Neutrophil (primary cell): ENCODE data around the gene CDON.

ENCODE experiments used
- H3K27ac ChIP-seq: fragments of 200-600 bp; sonication (generic); 2 replicates; pipeline ENCODE4 v1.5.1; 2016; ENCODE audit warnings: mild to moderate bottlenecking, moderate library complexity
- H3K27me3 ChIP-seq: fragments of 200-600 bp; sonication (generic); 2 replicates; pipeline ENCODE4 v1.6.0; 2016; ENCODE audit warnings: mild to moderate bottlenecking
- H3K36me3 ChIP-seq: fragments of 200-600 bp; sonication (generic); 2 replicates; pipeline ENCODE4 v1.5.1; 2017
- H3K4me1 ChIP-seq, 2 experiments: fragments of 200-600 bp in 1 of 2; sonication (generic) in 1 of 2; 1 replicate in 1 of 2; 2 replicates in 1 of 2; pipeline versions ENCODE4 v1.5.1 to v1.6.1; 2013 to 2016; ENCODE audit warnings: low read depth in 1 of 2, low read length in 1 of 2, mild to moderate bottlenecking in 1 of 2, moderate library complexity in 1 of 2; ENCODE audit not compliant: control insufficient read depth in 1 of 2, insufficient read depth in 1 of 2
- H3K4me3 ChIP-seq, 2 experiments: fragments of 200-600 bp in 1 of 2; sonication (generic) in 1 of 2; 1 replicate in 1 of 2; 2 replicates in 1 of 2; pipeline ENCODE4 v1.5.1; 2013 to 2016; ENCODE audit warnings: low read depth in 1 of 2, low read length in 1 of 2, mild to moderate bottlenecking in 1 of 2, moderate library complexity in 1 of 2
- H3K9me3 ChIP-seq: fragments of 200-600 bp; sonication (generic); 2 replicates; pipeline ENCODE4 v1.5.1; 2016
- CTCF ChIP-seq: fragments of 200-600 bp; sonication (generic); IDR thresholded peaks from 2 replicates; pipeline ENCODE4 v1.5.1; 2016; ENCODE audit warnings: antibody characterized with exemption

The CDON gene

GRCh38 chr11:126088999-126089398, 26.3 kb upstream of the CDON start:
- no peak for TF ChIP-seq CTCF
- no peaks in the 10 kb centered on the region for H3K36me3 ChIP-seq
- H3K27me3 ChIP-seq: peaks cover 6% of the 10 kb centered on the region

GRCh38 chr11:126086248-126086647, 23.6 kb upstream of the CDON start:
- H3K4me1 ChIP-seq: no peaks in the 10 kb centered on the region
- H3K27ac ChIP-seq: no peak overlapping the region
- no peak overlapping the region for H3K4me3 ChIP-seq
- peaks cover 13% of the 10 kb centered on the region for H3K27me3 ChIP-seq
- no peak for TF ChIP-seq CTCF
- no peaks in the 10 kb centered on the region for H3K36me3 ChIP-seq
- no peaks in the 10 kb centered on the region for H3K9me3 ChIP-seq

More at GRCh38 chr11:126088999-126089398, 26.3 kb upstream of the CDON start:
- H3K4me1 ChIP-seq: no peaks in the 10 kb centered on the region
- no peak overlapping the region for H3K27ac ChIP-seq
- no peaks in the 10 kb centered on the region for H3K9me3 ChIP-seq
- no peak overlapping the region for H3K4me3 ChIP-seq

- Histone ChIP-seq H3K27me3 (peaks cover 13% of the 10 kb centered on the region), H3K4me3 (no peak overlapping the region), H3K9me3 (no peaks in the 10 kb centered on the region), H3K27ac (no peak overlapping the region), H3K36me3 (no peaks in the 10 kb centered on the region), H3K4me1 (no peaks in the 10 kb centered on the region)
- no peak for TF ChIP-seq CTCF
These were observed 21.9 kb upstream of the CDON start for GRCh38 chr11:126084608-126084912.

- Histone ChIP-seq H3K27me3 (peaks cover 13% of the 10 kb centered on the region), H3K36me3 (no peaks in the 10 kb centered on the region), H3K27ac (no peak overlapping the region), H3K4me1 (no peaks in the 10 kb centered on the region), H3K4me3 (no peak overlapping the region), H3K9me3 (no peaks in the 10 kb centered on the region)
- TF ChIP-seq CTCF: no peak
These were observed 21.4 kb upstream of the CDON start for GRCh38 chr11:126083829-126084607.

- Histone ChIP-seq H3K9me3 (no peaks in the 10 kb centered on the region), H3K27me3 (peaks cover 13% of the 10 kb centered on the region), H3K4me1 (no peaks in the 10 kb centered on the region), H3K4me3 (no peak overlapping the region), H3K36me3 (no peaks in the 10 kb centered on the region), H3K27ac (no peak overlapping the region)
- no peak for TF ChIP-seq CTCF
These were observed 19.8 kb upstream of the CDON start for GRCh38 chr11:126082251-126083109.
